HL-60 (cell line): Measurements from ENCODE around the gene UGT2B28.

Experiments used
- CTCF ChIP-seq: IDR thresholded peaks from one replicate; pipeline ENCODE4 v1.5.1; 2011; ENCODE audit warnings: low read length, control low read depth, inconsistent platforms; ENCODE audit not compliant: insufficient read depth
- GABPA ChIP-seq: IDR thresholded peaks from 2 replicates; pipeline ENCODE4 v1.6.1; 2012; ENCODE audit warnings: low read depth
- POLR2AphosphoS5 ChIP-seq: IDR thresholded peaks from 2 replicates; pipeline ENCODE4 v1.6.1; 2012; ENCODE audit warnings: low read depth
- REST ChIP-seq: IDR thresholded peaks from 2 replicates; pipeline ENCODE4 v1.6.1; 2012; ENCODE audit warnings: low read depth; ENCODE audit not compliant: insufficient replicate concordance
- SPI1 ChIP-seq: IDR thresholded peaks from 2 replicates; pipeline ENCODE4 v1.6.1; 2012; ENCODE audit warnings: low read depth, mild to moderate bottlenecking, borderline replicate concordance

- TF ChIP-seq POLR2AphosphoS5 (no peak), CTCF (no peak), REST (no peak), SPI1 (no peak), GABPA (no peak)
These were observed 41.8 kb downstream of the UGT2B28 start for GRCh38 chr4:69322055-69322454.
